HG03064 (cell line): Measurements from ENCODE around the gene MAGI1.
"Not testable (repeated sequence)": the region's sequence is repeated elsewhere in the genome, so short reads cannot be mapped to it uniquely, and the experiment has no call there.

ENCODE experiments used
- ATAC-seq: cut with Tn5 transposase; IDR thresholded peaks from one replicate; pipeline ENCODE4 v1.9.1; 2021; ENCODE audit warnings: low read depth; ENCODE audit not compliant: unreplicated experiment

The MAGI1 gene

DNA sequence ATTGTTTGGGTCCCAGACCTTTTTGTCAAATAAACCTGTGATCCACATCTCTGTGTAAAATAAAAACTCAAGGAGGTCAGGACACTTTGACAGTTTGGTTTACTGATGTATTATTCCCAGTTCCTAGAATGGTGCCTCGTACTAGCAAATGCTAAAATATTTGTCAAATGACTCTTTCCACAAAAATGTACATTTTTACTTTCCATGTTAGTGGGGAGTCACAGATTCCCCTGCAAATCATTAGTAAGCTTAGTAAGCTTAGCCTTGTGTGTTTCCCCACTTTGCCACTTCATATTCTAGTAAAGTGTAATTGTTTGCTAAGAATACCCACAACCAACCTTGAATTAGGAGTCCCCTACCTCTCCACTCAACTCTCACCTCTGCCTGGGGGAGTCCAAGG is 2.4 kb upstream of the MAGI1 start:
- no peak for ATAC-seq

DNA sequence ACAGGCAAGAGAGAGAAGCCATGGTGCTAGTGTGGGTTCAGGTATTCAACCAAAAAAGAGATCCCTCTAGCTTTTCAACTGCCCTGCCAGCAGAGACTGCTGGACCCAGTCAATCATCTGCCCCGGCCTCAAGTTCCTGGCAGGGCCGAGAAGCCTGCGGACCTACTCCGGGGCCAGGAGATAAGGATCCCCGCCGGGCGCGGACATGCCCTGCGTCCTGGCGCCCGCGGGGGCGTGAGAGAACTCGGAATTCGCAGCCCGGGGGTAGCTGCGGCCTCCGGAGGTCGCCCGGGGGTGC is 821 bp upstream of the MAGI1 start:
- no peak for ATAC-seq

DNA sequence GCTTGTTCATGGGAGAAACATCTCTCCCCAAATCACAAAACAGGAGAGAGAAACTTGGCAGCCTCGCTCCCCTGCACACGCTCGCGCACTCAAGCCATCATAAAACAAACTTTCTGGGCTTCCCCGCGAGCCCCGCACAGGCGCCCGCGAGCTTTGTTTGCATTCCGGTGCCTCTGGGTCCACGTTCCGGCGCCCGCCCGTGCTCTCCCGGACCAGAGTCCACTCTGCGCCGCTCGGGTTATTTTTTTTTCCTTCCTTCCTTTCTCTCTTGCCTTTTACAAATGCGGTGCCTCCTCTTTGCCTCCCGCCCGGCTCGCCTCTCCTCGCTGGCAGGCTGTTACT is 363 bp downstream of the MAGI1 start:
- ATAC-seq, result peak; percentile 16

DNA sequence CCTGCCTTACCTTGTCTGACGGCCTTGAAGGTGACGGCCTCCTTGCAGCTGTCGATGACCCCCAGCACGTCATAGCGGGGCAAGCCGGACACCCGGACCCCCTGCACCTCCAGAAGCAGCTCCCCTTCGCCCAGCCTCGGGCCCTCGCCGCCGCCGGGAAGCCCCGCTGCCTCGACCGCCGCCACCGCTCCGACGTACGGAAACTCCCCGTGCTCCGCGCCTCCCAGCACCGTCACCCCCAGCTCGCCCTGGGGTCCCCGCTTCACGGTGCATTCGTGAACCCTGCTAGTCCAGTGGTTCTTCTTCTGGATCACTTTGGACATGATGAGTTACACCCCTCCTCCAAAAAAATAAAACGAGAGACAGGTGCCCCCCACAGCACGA is 740 bp downstream of the MAGI1 start:
- ATAC-seq, result peak; percentile 26

DNA sequence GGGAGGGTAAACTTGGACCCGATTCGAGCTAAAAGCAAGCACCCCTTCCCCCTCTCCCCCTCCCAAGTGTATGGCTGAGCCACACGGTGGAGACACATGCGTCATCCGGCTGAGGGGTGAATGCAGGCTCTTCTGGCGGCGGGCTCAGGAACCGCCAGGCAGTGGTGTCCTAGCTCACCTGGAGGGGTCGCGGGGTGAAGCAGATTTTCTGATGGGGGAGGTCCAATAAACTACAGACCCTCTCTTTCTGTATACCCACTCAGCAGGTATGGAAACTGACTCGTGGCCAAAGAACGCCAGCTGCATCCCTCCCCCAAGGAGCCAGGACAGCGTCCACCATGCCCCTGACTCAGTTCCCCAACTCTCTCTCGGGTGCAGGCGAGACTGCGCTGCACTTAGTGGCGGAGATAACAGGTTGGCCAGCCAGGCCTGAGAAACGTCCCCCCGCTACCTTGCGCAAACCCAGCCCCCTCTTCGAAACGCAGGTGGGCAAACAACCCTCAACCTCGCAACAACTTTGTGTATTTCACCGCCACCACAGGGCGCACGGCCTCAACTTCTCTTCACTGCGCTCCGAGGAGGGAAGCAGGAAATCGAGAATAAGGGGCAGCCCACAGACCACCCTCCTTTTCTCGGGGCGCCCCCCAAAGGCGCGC is 1.3 kb downstream of the MAGI1 start:
- ATAC-seq, result no peak

DNA sequence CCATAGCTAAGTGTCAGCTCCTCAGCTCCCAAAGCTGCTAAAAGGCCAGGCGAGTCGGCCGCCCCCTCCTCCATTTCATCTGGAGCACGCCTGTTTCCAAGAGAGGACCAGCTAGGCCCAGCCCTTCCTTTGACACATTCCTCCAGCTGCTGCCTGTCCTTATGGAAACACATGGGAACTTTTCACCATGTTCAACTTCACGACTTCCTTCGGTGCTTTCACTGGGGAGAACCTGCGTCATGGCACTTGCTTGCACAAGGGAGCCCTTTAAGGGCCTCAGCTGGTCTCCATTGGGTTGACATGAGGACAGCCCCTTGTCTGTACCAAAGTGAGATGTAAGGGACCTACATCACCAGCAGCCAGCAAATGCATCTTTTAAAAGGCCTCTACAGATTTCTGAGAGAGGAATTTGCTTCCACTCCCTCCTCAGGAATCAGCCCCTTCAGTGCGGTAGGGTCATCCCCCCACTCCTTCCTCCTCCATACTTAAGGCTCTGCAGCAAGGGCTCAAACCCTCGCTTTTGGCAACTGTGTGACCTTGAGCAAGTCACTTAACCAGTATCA is 2.1 kb downstream of the MAGI1 start:
- no peak for ATAC-seq

DNA sequence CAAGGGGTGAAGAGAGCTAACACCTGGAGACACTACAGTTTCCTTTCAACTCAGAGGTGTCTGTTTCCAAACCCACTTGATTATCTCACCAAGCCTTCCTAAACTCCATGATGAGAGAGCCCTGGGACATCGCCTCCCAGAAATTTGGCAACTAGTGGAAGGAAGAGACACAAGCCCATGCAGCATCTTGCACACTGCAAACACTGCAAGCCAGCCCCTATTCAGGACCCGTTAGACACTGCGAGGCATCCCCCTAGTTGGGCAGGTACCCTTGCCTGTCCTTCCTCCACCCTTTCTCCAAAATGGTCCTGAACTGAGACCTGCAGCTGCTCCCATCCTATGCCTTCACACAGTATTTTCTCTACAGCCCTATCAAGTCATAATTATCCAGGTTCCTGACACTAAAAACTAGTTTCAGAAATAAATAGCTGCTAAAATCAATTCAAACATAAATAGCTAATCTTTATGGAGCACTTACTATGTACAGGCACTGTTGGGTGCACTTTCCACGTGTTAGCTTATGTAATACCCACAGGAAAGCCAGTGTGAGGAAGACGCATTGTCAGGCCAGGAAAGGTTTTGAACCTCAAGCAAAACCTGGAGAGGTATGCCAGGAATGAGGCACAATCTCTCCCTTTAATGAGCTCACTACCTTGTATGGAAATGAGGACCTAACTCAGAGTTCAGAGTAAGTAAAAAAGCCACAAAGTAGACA is 2.8 kb downstream of the MAGI1 start:
- ATAC-seq, result no peak

DNA sequence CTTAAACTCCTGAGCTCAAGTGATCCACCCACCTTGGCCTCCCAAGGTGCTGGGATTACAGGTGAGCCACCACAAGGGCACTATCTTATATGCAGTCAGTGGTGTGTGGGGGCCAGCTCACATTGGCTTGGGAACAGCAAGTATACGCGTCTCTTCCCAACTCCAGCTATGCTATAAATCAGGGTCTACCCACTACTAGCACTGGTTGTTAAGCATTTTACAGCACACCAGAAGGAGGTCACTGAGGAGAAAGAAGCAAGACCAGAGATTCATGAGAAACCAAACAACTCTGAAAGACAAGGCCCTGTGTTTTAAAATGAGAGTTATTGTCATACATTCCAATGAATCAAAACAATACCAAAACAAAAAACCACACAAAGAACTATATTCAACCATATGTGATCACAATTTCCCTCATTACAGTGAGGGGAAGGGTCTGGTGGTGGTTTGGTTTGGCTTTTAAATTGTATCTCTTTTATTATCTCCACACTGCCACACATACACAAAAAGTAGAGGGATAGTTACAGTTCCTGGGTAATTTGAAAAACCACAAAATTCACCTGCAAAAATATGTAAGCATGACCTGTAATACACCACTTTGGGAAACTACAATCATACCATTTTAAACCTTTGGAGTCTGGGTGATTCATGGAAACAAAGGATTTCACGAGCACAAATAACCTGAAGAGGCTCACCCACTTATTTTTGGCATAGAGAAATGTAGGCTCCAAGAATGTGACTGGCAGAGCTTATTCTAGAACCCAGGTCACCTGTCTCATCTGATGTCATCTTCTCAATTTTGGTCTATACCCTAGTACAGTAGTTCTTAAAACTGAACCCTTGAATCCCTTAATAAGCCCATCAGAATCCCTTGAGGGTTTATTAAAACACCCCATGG is 5.2 kb downstream of the MAGI1 start:
- ATAC-seq, result no peak

DNA sequence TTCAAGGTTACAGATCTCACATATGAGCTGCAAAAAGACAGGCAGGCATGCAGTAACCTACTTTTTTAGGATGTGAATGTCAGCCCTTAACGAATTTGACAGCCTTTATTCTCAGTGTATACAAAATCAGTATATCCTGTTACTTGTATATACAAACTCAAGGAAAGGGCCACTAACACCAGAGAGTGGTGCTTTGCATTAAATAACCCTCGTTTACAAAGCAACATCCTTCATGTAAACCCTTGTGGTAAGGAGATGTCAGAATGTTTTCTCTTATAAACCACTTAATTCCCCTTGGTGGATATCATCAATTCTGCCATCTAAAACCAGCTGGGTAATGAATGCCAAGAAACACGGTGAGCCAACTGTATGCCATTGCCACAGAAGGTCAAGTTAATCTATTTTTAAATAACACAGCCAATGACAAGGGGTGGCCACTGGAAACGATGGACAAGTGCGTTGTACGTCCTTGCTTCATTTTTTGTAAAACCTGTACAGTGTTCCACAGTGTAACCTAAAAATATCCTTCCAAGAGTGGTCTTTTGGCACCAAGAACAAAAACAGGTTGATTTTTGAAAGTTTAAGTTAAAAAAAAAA is 7.5 kb downstream of the MAGI1 start:
- ATAC-seq, result no peak

DNA sequence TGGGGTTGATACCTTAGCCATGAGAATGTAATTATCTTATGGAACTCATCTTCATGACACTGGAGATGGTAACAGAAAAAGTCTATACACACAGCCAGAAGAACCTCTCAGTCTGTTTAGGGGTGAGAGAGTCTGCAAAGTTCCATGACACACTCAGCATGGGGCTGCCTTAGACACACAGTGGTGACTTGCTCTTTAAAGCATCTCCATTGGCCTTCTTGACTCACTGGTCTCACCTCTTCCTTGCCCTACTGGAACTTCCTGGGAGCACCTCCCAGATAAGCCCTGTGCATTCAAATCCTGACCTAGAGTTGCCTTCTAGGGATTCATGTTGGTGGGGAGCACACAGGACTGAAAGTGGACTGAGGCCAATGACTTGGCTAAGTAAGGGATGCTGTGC is 9.3 kb downstream of the MAGI1 start:
- no peak for ATAC-seq

DNA sequence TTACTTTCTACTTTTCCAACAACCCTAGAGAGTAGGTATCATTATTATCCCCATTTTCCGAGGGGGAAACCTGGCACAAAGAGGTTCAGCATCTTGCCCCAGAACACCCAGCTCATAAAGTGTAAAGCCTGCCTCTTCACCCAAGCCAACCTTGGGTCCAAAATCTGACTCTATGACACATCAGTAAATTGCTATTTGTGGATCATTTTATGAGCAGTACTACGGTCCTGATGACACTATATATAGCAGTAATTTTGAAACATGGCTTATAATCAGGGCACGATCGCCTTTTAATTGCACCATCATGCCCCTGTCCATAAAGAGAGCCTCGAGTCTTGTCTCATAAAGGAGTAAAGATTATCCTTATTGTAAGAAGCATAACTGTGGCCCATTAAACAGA is 9.7 kb downstream of the MAGI1 start:
- no peak for ATAC-seq

DNA sequence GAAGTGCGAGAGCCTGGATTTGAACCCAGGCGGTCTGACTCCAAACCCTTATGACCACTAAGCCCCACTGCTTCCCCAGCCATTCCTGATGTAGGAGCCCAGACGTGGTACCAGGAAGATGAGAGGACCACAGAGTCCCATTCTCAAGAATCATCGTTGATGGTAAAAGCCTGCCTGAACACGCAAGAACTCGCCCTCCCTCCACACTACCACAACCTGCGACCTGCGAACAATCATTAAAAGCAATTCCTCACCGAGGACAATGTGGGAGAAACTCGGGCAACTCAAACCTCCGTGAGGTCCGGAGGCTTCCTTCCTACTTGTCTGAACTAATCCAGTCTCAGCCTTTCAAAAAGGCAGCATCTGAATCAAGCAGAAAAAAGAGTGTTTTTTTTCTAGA is 10.3 kb downstream of the MAGI1 start:
- no peak for ATAC-seq

DNA sequence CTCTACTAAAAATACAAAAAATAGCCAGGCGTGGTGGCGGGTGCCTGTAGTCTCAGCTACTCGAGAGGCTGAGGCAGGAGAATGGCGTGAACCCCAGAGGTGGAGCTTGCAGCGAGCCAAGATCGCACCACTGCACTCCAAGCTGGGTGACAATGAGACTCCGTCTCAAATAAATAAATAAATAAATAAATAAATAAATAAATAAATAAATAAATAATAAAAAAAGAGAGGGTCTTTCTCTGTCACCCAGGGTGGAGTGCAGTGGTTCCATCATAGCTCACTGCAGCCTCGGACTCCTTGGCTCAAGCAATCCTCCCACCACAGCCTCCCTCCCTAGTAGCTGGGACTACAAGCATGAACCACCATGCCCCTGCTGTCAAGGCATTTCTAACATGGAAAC is 11.6 kb downstream of the MAGI1 start:
- not testable (repeated sequence) for ATAC-seq

DNA sequence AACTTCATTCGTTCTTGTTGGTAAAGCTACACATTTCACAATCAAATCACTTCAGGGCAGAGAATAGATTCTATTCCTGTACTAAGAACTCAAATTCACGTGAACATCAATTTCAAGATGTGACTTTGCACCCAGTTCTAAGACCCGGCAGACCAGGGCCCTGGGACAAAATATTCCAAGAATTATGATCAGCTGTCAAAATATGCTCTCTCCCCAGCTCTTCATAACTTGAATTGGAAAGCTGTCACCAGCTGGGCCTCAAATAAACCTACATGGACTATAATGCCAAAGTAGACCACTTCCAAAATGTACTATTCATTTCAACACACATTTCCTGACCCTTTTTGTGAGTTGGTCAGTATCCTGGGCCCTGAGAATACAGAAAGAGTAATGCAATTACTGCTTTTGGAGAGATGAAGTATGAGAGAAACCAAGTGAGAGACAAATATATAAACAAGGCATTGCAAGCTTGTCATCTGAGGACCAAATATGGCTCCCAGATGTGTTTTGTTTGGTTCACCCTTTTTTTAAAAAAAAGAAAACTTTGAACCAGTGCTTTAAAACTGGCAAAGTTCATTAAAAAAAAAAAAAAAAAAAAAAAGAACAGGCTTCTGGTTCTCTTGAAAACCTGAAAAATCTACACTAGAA is 14.9 kb downstream of the MAGI1 start:
- no peak for ATAC-seq

DNA sequence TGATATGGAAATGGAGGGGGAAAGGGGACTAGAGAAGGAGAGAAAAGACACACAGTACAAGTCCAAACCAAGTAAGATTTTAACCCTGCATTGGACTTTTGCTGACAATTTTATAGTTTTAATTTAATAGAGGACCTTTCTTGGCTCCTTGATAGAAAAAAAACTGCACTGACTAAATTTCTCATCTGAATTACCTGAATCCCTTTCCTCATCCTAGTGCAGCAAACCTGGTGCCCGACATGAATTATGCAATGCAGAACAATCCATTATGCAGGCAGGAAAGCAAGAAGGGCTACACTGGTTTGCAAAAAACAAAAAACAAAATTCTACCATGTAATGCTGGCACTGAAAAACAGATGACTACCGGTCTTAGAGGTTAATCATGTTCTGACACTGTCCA is 15.5 kb downstream of the MAGI1 start:
- ATAC-seq, result no peak

DNA sequence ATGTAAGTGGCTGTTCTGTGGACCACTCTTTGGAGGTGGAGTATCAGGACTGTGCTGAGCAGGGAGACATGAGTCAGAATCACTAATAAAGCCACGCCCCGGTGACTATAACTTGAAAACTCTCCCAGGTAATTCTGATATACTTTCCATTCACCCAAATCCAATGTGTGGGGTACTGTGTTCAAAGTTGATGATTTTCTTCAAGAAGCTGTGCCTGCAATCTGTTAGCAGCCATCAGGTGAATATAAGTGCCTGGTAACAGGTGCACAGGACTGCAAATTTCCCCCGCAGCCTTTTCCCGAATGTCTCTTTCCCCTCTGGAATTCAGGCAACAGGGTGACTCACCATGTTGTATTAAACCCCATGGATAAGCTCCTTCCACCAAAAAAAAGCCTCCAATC is 17.0 kb downstream of the MAGI1 start:
- ATAC-seq, result no peak

DNA sequence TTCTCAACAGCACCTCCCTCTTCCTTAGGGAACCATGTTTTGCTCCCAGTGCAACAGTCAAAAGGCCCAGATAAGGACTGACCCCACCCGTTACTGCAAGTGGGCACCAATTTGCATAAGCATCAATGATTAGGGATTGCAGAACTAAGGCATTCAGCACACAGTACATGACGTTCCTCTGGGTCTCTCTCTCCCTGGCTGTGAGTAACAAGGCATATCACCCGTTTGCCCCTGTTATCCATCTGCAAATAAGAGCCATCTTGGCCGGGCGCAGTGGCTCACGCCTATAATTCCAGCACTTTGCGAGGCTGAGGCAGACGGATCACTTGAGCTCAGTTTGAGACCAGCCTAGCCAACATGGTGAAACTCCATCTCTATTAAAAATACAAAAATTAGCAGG is 18.8 kb downstream of the MAGI1 start:
- no peak for ATAC-seq

DNA sequence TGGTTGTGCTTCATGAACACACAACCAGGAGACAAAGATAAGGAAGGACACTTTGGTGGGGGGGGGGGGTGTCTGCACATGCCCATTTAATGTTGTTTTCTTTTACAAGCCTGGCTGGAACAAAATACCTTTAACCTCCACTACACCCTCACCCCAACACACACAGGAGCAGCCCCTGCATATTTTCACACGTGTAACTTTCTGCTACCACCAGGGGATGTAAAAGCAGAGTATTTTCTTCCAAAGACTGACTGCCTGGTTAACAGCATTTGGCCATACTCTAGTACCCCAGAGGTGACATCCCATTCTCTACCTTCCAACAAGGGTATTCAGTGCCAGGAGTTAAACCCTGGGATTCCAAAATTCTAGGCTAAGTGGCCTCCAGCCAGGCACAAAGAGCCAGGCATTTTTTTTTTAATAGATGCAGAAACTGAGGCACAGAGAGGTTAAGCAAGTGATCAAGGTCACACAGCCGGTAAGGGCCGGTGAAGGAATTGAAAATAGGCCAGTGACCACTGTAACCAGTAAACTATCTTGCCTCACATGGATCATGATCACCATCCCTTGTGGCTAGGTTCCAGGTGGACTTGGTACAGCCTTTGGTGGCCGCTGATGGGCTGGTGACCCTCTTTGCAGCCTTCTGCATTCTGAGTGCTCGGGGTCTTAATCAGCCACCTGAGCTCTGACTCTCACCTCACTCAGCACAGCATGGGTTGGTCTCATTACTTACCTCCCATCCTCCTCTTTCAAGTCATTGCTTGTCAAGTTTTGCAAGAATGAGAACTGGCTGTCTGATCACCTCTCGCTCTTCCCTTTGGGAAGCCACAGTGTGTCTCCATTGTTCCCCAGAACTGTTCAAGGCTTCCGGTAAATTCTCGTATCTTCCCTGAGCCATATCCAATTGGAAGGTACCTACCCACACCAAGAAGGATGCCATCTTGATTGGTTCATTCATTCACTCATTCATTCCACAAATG is 20.4 kb downstream of the MAGI1 start:
- no peak for ATAC-seq

DNA sequence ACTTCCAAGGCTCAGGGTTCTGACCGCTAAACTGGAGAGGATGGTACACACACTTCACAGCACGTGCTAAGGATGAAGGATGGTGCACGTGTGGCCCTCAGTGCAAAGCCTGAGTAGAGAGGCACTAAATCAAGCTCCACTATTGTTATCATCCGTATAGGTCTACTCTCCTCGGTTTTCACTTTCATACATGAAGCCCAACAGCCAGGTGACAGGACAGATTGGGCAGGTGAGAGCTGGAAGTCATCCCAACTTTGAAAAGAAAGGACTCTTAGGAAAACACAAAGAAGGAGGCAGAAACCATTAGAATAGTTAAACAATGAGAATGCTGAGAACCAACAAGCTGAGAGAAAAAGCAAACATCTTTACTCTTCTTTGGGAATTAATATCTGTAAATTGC is 21.1 kb downstream of the MAGI1 start:
- ATAC-seq, result no peak

DNA sequence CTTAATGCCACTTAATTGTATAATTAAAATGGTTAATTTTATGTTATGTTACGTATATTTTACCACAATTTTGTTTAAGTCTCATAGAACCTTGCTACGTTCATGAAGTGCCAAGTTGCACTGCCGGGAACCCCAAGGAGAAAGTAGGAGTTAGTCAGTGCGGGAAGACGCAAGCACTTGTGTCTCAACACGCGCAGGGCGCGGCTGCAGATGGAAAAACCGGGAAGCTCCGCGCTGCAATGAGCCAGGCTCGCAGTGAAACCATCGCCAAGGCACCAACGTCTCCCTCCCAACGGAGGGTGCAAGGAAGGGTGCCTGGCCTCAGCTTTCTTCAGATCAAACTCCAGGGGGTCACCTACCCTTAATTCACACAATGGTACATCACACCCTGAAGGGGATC is 21.6 kb downstream of the MAGI1 start:
- no peak for ATAC-seq
